MM.1S (cell line): ENCODE data around the gene TMPRSS13.
"Not testable (repeated sequence)": the region's sequence is repeated elsewhere in the genome, so short reads cannot be mapped to it uniquely, and the experiment has no call there.

Experiments
- EZH2 ChIP-seq: fragments of 300-600 bp; sonication (generic); optimal IDR thresholded peaks from 2 replicates; pipeline ENCODE3; 2017; ENCODE audit warnings: low read depth, mild to moderate bottlenecking, antibody characterized with exemption, low read length, mixed read lengths
- EZH2phosphoT487 ChIP-seq: fragments of 300-600 bp; sonication (generic); IDR thresholded peaks from 2 replicates; pipeline ENCODE4 v1.6.1; 2018; ENCODE audit warnings: antibody characterized with exemption, low read length
- TF ChIP-seq, protein P1 (sequence below): fragments of 300-600 bp; sonication (generic); IDR thresholded peaks from 2 replicates; pipeline ENCODE4 v1.5.1; 2016; ENCODE audit warnings: antibody characterized with exemption, low read length, mixed read lengths

GRCh38 chr11:117977612-117978264 lies 48.5 kb upstream of the TMPRSS13 start:
- TF ChIP-seq, protein P1, sequence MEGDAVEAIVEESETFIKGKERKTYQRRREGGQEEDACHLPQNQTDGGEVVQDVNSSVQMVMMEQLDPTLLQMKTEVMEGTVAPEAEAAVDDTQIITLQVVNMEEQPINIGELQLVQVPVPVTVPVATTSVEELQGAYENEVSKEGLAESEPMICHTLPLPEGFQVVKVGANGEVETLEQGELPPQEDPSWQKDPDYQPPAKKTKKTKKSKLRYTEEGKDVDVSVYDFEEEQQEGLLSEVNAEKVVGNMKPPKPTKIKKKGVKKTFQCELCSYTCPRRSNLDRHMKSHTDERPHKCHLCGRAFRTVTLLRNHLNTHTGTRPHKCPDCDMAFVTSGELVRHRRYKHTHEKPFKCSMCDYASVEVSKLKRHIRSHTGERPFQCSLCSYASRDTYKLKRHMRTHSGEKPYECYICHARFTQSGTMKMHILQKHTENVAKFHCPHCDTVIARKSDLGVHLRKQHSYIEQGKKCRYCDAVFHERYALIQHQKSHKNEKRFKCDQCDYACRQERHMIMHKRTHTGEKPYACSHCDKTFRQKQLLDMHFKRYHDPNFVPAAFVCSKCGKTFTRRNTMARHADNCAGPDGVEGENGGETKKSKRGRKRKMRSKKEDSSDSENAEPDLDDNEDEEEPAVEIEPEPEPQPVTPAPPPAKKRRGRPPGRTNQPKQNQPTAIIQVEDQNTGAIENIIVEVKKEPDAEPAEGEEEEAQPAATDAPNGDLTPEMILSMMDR = not testable (repeated sequence)
- not testable (repeated sequence) for TF ChIP-seq EZH2, EZH2phosphoT487
